ENCODE measurements around the gene ENDOV.

Gene ENDOV

DNA sequence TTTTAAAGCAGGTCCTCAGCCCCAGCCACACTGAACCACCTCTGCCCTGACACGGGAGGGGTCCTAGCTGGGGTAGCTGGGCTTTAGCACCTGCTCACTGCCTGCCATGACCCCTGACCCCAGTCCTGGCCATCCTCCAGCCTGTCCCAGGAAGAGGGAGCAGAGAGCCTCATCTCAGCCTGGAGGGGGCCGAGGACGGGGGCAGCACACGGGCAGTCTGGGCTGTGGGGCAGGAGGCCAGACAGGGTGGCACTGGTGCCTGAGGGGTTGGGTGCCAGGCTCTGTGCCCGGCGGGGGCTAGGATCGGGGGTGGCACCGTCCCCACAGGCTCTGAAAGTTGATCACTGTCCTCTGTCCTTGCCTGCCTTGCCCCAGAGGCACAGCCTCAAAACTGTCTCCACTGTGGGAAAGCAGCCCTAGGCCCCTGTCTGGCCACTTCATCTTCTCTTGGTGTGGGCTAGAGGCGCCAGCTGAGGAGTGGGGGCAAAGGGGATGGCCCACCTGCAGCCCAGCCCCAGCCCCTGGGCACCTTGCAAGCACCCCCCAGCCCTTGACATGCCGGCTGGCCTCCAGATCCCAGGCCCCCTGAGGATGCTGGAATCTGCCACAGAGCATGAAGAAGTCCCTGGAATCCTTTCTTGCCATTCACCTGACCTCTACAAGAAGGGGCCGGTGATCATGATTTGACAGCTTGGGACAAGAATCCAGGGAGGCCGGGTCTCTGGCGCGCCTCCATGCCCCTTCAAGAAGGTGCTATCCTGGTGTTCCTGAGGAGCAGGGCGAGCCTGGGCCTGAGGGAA, 15.7 kb downstream of the ENDOV start:
- no peak for DNase-seq (ENCODE audit: low read depth in 2 of 2, low spot score in 1 of 2)

DNA sequence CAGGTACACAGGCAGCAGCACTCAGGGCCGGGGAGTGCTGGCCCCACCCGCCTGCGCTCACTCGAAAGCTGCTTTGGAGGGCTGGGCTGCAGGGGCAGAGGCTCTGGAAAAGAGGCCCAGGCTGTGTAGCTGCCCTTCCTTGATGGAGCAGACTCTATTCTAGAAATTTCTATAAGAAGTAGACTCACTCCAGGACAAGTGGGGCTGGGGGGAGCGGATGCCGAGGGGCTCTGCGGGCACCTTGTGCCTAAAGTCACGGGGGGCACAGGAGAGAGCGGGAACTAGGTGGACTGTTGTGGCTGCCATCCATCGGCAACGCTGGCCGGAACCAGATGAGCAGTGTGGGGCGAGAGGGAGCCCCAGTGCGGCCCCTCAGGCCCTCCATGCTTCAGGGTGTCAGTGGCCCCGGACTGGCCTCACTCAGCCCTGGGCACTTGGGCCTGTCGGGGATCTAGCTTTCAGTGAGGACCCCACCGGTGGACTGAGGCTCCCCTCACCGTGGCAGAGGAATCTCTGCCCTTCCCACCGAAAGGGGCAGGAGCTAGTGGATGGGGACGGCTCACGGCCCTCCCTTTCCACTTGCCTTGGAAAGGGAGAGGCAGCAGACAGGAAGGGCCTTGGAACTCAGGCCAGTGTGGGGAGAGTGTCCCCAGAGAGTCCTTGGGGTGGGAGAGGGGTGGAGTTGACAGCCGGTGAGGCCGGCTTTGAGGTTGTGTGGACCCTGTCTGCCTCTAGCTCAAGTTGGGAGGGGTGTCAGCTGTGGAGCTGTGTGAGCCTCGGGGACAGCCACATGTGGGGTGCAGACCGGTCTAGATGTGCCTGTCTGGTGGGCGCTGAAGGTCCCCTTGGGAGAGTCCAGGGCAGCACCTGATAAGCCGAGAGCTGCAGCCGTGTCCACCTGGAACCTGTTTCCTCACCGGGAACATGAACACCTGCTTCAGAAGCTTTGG, 16.6 kb downstream of the ENDOV start:
- DNase-seq (ENCODE audit: low read depth in 2 of 2, low spot score in 1 of 2) = no peak

DNA sequence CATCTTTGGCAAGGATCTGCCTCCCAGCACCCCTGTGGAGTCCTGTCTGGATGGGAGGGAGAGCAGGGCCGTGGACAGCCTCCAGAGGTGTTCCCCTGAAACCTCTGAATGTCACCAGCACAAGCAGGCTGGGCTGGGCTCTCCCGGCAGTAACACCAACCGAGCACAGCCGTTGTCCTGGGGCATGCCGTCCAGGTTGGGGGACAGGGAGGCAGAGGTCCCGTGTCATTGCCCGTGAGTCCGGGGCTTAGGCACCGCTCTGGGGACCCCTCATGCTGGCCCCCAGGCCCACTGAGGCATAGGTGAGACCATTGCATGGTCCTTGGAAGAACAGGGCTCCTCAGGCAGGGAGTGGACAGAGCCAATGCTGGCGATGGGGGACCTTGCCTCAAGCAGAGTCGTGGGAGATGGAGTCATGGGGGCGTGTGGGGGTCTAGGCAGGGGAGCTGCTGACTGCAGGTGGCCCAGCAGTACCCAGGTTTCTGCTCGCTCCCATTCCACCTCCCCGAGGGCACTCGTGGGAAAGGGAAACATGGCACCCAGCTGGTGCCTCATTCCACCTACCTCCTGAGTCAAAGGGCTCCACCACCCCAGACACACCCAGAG, 17.5 kb downstream of the ENDOV start:
- DNase-seq (ENCODE audit: low read depth in 2 of 2, low spot score in 1 of 2) = no peak

DNA sequence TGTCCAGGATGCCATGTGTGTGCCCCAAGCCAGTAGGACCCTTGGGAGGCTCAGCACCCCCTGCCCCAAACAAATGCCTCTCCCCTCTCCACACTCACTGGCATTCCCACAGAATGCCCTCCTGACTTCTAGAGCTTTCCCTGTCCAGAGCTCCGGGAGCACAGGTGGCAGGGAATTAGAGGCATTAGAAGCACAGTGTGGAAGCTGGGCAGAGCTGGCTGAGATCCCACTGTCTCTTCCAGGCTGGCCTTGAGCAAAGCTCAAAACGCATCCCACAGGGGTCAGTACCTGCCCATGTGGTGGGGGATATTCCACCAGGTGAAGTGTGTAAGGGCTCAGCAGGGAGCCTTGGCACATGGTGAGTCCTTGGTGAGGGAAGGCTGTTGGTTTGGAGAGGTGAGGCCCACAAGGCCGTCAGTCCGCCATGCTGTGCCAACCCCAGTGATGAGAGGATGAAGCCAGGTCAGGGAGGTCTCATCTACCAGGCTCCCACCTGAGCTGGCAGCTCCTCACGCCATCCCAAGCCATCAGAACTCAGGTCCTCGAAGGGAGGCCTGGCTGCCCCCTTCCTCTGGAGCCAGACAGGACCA, 18.1 kb downstream of the ENDOV start:
- DNase-seq (ENCODE audit: low read depth in 2 of 2, low spot score in 1 of 2) = no peak

DNA sequence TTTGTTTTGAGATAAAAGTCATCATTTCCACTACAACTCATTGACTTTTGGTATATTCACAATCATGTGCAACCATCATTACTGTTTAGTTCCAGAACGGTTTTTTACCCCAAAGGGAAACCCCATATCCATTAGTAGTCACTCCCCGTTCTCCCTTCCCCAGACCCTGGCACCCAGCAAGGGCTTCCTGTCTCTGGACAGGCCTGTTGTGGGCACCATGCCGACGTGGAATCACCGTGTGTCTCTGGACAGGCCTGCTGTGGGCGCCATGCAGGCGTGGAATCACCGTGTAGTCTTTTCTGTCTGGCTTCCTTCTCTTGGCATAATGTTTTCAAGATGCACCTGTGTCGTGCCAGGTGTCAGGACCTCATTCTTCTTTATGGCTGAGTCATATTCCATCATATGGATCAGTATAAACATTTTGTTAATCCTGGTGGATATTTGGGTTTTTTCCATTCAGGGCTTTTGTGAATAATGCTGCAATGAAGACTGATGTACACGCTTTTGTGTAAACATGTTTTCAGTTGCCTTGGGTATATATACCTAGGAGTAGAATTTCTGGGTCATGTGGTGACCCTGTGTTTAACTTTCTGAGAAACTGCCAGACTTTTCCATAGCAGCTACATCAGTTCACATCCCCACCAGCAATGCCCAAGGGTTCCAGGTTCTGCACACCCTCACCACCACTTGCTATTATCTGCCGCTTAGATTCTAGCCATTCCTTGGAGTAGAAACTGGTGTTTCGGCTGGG, 19.1 kb downstream of the ENDOV start:
- no peak for DNase-seq (ENCODE audit: low read depth in 2 of 2, low spot score in 1 of 2)

DNA sequence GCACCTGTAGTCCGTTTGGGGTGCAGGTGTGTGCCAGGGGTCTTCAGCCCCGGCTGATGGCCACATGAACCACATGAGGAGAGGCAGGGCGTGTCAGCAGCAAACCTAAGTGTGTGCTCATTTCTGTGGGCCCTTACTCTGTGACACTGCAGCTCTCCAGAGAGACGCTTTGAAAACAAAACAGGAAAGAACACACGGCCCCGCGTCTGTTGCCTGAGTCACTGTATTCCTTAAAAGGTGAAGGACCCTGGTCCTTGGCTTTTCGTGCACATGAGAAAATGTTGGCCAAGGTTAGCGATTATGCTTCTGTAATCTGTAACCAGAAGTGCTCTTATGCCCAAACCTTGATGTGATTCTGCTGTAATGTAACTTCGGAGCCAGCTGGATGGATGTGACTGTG, 22.6 kb downstream of the ENDOV start:
- DNase-seq (ENCODE audit: low read depth in 2 of 2, low spot score in 1 of 2) = no peak

DNA sequence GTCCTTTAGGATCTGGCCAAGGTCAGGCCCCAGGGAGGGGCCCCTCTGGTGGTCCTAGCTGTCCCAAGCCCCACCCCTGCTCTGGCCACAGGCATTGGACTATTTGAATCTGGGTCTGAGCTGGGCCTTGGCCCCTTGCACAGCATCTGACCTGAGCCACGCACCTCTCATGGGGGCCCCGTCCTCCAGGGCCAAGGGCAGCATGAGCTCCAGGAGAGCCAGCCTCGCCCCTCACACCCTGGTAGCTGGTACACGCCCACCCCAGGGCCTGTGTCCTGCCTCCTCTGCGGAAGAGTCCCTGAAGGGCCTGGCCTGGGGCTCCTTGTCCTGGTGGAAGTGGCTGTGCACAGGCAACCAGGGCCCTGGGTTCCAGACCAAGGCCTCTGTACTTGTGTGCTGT, 23.8 kb downstream of the ENDOV start:
- no peak for DNase-seq (ENCODE audit: low read depth in 2 of 2, low spot score in 1 of 2)

DNA sequence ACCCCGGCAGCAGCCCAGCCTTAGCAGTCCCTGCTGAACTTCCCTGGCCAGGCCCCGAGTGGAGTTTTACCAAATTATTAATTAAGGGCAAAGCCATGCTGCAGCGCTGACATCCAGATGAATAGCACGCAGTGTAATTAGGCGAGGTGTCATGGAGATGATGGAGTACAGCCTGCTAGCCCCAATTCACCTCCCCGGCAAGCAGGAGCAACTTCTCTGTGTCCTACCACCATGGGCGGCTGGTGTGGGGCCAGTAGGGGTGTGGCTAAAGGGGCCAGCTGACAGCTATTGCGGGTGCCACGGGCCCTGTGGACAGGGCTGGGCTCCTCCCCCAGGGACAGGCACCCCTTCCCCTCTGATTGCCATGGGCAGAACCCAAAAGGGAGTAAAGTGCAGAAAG, 24.5 kb downstream of the ENDOV start:
- no peak for DNase-seq (ENCODE audit: low read depth in 2 of 2, low spot score in 1 of 2)

DNA sequence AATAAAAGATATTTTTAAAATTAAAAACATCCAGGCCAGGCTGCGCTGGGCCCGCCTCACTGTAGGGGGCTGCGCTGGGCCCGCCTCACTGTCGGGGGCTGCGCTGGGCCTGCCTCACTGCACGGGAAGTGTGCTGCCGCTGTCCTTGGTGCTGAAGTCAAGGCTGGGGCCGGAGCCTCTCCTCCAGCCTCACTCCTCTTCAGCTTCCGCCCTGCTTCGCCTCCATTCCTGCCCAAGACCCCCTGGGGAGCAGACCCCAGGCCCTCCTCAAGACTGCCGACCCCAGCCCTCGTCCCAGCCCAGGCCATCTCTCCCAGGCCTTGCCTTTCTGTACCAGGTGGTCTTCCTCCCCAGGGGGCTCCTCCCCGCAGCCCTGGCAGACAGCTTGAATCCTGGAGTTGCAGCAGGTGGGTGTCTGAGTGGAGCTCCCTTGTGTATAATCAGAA, 26.2 kb downstream of the ENDOV start:
- DNase-seq (ENCODE audit: low read depth in 2 of 2, low spot score in 1 of 2) = no peak

DNA sequence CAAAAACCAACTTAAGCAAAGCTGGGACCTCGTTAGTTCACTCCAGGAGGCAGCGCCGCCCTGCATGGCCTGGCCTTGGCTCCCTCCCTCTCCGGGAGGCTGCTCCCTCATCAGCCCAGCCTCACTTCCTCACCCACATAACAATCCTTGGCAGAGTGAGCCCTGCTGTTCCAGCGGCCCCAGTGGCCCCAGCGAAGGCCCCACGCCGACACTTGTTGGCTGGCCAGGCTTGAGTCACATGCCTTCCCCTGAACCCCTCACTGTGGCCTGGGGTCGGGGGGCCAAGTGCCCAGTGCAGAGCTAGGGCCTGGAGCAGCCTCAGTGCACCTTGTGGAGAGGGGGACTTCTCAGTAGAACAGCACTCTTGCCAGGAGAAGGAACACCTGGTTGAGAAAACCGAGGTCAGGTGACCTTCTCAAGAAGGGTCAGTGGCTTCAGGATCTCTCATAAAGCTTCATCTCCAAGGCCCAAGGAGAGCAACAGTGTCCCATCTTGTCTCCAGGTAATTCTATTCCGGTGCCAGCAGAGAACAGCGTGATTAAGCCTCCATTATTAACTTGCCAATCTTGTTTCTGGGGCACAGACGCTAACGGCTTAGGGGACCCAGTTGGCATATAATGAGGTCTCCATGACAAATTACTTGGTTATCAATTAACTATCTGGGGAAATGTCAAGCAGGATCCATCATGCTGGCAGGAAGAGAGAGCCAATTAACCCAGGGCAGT, 26.8 kb downstream of the ENDOV start:
- DNase-seq (ENCODE audit: low read depth in 2 of 2, low spot score in 1 of 2) = no peak

DNA sequence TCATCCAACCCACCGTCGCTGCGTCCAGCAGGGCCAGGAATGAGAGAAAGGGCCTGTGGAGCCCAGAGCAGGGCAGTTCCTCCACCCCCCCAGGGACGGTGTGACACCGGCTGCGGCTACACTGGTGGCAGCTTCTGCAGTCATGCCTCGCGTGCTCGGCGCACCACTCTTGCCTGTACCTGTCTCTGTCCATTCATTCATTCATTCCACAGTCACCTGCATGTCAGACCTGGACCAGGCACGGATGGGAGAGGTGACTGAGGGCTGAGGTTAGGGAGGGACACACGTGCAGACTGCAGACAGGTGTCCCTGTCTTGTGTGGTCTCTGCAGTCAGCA, 27.3 kb downstream of the ENDOV start:
- no peak for DNase-seq (ENCODE audit: low read depth in 2 of 2, low spot score in 1 of 2)

DNA sequence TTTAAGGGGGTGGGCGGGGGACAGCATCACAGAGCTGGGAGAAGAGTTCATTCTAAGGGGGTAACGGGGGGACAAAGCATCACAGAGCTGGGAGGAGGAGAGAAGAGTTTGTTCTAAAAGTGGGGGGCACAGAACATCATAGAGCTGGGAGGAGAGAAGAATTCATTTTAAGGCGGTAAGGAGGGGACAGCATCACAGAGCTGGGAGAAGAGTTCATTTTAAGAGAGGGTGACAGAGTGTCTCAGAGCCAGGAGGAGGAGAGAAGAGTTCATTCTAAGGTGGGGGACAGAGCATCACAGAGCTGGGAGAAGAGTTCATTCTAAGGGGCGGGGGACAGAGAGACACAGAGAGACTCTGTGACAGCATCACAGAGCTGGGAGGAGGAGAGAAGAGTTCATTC, 27.8 kb downstream of the ENDOV start:
- no peak for DNase-seq (ENCODE audit: low read depth in 2 of 2, low spot score in 1 of 2)

DNA sequence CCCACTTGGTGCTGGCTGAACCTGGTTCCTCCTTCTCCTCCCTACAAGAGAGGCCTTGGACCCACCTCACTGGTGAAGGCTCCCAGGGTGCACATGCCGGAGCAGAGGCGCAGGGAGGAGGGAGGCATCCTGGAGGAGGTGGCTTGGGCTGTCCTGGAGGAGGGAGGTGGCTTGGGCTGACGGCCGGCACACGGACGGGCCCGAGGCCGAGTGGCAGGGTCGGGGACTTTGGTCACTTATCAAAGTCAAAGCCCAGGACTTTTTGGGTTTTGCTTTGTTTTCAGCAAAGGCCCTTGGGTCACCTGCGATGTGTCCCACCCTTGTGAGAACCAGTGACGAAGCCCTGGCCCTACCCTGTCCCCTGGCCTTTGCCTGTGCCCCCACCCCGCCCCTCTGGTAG, 28.5 kb downstream of the ENDOV start:
- DNase-seq (ENCODE audit: low read depth in 2 of 2, low spot score in 1 of 2) = no peak

DNA sequence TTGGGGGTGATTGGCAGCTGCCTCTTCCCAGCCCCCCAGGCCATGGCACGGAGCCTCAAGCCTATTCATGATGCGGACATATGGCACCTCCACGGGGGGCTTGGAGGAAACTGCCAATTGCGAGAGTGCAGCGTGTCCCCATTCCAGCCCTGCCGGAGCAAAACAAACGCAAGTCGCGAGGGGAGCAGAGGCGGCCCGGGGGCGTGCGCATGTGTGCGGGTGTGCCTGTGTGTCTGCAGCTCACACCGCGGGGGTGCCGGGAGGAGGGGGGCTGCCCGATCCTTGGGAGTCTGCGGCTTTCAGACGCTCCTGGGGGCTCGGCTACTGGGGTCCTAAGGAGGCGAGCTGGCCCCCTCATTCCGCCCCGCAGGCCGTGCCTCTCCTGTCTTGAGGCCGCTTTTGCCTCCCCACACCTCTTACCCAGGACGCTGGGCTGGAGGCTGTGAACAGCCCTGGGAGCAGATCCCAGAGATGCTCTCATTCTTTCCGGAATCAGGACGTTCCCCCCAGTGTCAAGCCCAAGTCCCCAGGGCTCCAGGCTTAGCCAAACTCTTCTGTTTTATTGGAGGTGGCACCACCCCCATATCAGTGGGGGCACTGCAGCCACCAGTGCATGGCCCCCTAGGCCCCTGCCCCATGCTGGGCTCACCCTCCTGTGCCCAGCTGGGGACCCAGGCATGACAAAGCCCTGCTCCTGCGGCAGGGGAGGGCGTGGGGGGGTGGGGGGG, 29.1 kb downstream of the ENDOV start:
- DNase-seq (ENCODE audit: low read depth in 2 of 2, low spot score in 1 of 2) = no peak

DNA sequence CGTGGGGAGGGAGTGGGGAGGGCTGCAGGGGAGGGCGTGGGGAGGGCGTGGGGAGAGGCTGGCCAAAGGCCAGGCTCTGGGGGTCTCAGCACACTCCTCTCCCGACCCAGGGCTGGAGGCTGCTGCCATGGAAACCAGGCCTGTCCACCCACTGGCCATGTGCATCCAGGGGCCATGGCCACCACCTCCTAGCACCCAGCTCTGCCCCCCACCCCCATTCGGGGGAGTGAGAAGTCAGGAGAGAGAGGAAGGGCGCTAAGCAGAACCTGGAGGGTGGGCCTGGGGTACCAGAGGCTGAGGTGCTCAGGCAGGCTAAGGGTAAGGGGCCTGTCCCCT, 29.6 kb downstream of the ENDOV start:
- DNase-seq (ENCODE audit: low read depth in 2 of 2, low spot score in 1 of 2) = no peak

DNA sequence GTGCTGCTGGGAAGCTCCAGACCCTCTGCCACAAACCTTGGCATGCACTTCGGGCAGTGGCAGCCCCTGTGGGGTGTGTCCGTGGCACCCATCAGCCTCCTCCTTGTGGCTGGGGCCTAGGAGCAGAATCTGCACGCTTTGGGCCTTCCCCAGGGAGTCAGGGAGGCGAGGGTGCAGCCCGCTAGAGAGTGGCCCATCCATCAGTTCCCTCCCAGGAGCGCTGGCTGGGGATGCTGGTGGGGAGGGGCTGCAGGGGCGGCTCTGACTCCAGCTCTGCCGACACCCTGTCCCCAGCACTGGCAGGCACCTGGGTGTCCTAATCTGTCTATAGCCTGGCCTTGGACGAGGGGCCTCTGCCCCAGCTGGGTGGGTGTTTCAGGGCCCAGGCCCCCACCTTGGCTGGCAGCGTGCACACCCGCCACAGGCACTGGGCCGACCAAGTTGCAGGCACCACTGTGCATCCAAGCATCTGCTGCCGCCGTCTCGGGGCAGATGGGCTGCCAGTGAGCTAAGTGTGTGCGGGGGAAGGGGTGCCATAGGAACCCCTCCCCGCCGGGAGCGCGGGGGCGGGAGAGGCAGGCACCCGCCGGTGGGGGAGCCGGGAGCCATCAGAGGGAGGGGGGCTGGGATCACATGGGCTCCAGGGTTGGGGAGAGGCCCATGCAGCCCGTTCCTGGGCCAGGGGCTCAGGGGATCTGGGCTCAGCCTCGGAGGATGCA, 30.2 kb downstream of the ENDOV start:
- DNase-seq (ENCODE audit: low read depth in 2 of 2, low spot score in 1 of 2) = no peak

DNA sequence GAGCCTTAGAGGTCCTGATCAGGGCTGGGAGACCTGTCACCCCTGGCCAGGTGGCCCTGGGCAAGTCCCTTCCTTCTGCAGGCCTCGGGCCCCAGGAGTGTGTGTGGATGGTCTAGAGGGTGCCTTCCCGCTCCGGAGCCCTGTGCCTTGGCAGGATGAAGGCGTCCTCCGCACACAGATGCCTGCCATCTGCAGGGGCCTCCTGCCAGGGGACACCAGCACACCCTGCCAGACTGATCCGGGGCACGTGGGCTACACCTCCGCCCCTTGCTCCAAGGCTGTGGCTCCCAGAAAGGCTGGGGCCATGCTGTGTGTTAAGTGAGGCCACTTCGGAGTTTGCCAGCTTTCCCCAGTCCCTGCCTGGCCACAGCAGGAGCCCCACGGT, 30.8 kb downstream of the ENDOV start:
- DNase-seq (ENCODE audit: low read depth in 2 of 2, low spot score in 1 of 2) = no peak

DNA sequence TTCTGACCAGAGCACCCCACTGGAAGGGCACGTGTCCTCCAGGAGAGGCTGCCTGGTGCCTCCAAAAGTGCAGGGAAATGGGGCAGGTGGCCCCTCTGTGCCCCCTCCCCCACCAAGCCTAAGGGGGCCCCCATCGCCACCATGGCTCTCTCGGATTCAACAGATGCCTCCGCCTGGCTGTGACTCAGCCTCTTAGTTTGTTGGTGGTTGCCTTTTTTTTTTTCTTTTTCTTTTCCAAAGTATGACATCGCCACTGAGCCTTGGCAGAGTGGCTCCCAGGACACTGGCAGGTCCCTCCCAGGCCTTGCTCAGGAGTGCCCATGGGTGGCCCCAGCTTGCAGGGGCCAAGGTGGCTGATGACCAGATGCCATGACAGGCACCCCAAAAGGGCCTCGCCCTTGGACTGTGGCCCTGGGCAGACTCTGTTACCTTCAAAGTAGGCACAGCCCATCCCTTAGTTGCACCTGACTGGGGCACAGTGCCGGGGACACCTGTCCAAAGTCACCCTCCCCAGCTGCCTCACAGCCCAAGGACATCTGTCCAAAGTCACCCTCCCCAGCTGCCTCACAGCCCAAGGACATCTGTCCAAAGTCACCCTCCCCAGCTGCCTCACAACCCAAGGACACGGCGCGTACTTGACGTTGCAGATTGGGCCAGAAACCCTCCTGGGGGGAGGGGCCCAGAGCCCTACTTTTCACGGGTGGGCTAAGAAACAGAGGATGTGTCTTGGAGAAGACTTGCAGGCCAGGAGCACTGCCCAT, 31.9 kb downstream of the ENDOV start:
- no peak for DNase-seq (ENCODE audit: low read depth in 2 of 2, low spot score in 1 of 2)

All from stimulated activated CD8-positive, alpha-beta memory T cell treated with anti-CD3 and anti-CD28 coated beads, Interleukin-4, amount 100 ng/mL, for 4 hours (primary cell).